GM23248 (cell line): ENCODE data around the gene ZBTB8A. TPM values are rescaled to one million over a fixed set of nuclear protein-coding genes. Genes with fewer than 3 reads are reported as not detected.
"Not testable (repeated sequence)": the region's sequence is repeated elsewhere in the genome, so short reads cannot be mapped to it uniquely, and the experiment has no call there.

Source experiments
- DNase-seq: peaks from one replicate; pipeline ENCODE4 v3.0.0-alpha.2; 2015
- H2AFZ ChIP-seq: fragments of 200-600 bp; sonication (generic); 2 replicates; pipeline ENCODE4 v1.6.1; 2016; ENCODE audit warnings: antibody characterized with exemption
- H3F3A ChIP-seq: fragments of 200-600 bp; sonication (generic); 2 replicates; pipeline ENCODE4 v1.6.1; 2016; ENCODE audit warnings: mild to moderate bottlenecking, antibody characterized with exemption, mixed run types; ENCODE audit not compliant: insufficient read depth
- H3K27ac ChIP-seq: fragments of 200-600 bp; sonication (generic); 2 replicates; pipeline ENCODE4 v1.5.1; 2016; ENCODE audit warnings: mild to moderate bottlenecking
- H3K27me3 ChIP-seq: fragments of 200-600 bp; sonication (generic); replicated peaks from 2 replicates; pipeline ENCODE4 v1.6.1; 2016; ENCODE audit warnings: mild to moderate bottlenecking; ENCODE audit not compliant: insufficient read depth
- H3K36me3 ChIP-seq: fragments of 200-600 bp; sonication (generic); 2 replicates; pipeline ENCODE4 v1.6.1; 2016; ENCODE audit warnings: low read depth, mild to moderate bottlenecking
- H3K4me1 ChIP-seq: fragments of 200-600 bp; sonication (generic); 2 replicates; pipeline ENCODE4 v1.6.1; 2016; ENCODE audit warnings: mild to moderate bottlenecking; ENCODE audit not compliant: insufficient read depth
- H3K4me2 ChIP-seq: fragments of 200-600 bp; sonication (generic); one replicate; pipeline ENCODE4 v1.6.1; 2016; ENCODE audit warnings: mild to moderate bottlenecking; ENCODE audit not compliant: unreplicated experiment
- H3K4me3 ChIP-seq: fragments of 200-600 bp; sonication (generic); 2 replicates; pipeline ENCODE4 v1.5.1; 2016; ENCODE audit warnings: mild to moderate bottlenecking
- H3K79me2 ChIP-seq: fragments of 200-600 bp; sonication (generic); 2 replicates; pipeline ENCODE4 v1.6.1; 2016; ENCODE audit warnings: mild to moderate bottlenecking; ENCODE audit not compliant: insufficient read depth
- H3K9ac ChIP-seq: fragments of 200-600 bp; sonication (generic); 2 replicates; pipeline ENCODE4 v1.6.1; 2016; ENCODE audit warnings: mild to moderate bottlenecking
- H3K9me2 ChIP-seq: fragments of 200-600 bp; sonication (generic); 2 replicates; pipeline ENCODE4 v1.6.1; 2016; ENCODE audit warnings: mixed run types, mild to moderate bottlenecking, moderate library complexity; ENCODE audit not compliant: insufficient read depth
- H3K9me3 ChIP-seq: fragments of 200-600 bp; sonication (generic); one replicate; pipeline ENCODE4 v1.6.1; 2017; ENCODE audit warnings: low read depth
- H4K20me1 ChIP-seq: fragments of 200-600 bp; sonication (generic); 2 replicates; pipeline ENCODE4 v1.6.0; 2016; ENCODE audit not compliant: insufficient read depth
- EZH2 ChIP-seq: fragments of 200-600 bp; sonication (generic); IDR thresholded peaks from 2 replicates; pipeline ENCODE4 v1.6.1; 2018; ENCODE audit warnings: antibody characterized with exemption, mild to moderate bottlenecking; ENCODE audit not compliant: insufficient read depth, poor library complexity, severe bottlenecking
- EZH2phosphoT487 ChIP-seq: fragments of 200-600 bp; sonication (generic); IDR thresholded peaks from 2 replicates; pipeline ENCODE4 v1.6.1; 2018; ENCODE audit warnings: antibody characterized with exemption, moderate library complexity, mild to moderate bottlenecking, low read depth; ENCODE audit not compliant: insufficient read depth
- WGBS, 2 experiments: methylation state at CpG; one replicate each; pipeline ENCODE4 v1.1.6; 2015 to 2017; ENCODE audit warnings: low lambda C conversion rate in 2 of 2, low coverage in 1 of 2; ENCODE audit errors: missing lambda C conversion rate in 2 of 2; 5-methylcytosine and 5-hydroxymethylcytosine counted together
- in situ Hi-C: fragments of 300-500 bp; cut with MboI; formaldehyde crosslinking; loops from 2 replicates; pipeline ENCODE4 v1.15.0; 2020
- polyA plus RNA-seq: library from polyadenylated mRNA; unstranded; fragments of >200 nt; fragmentation: Nextera tagmentation; extraction: Ambion mirVana; gene quantifications from 2 replicates; pipeline ENCODE4 v1.2.1, GENCODE V29; 2016
- total RNA-seq: library from RNA; depleted of rRNA; stranded (reverse); fragments of >200 nt; shearing (Covaris generic); gene quantifications from 2 replicates; pipeline ENCODE4 v1.2.3, GENCODE V29; 2014

The ZBTB8A gene
- total and polyA plus RNA-seq, 2 experiments from 2014 or later, result 5.6 to 8.5 TPM

DNA sequence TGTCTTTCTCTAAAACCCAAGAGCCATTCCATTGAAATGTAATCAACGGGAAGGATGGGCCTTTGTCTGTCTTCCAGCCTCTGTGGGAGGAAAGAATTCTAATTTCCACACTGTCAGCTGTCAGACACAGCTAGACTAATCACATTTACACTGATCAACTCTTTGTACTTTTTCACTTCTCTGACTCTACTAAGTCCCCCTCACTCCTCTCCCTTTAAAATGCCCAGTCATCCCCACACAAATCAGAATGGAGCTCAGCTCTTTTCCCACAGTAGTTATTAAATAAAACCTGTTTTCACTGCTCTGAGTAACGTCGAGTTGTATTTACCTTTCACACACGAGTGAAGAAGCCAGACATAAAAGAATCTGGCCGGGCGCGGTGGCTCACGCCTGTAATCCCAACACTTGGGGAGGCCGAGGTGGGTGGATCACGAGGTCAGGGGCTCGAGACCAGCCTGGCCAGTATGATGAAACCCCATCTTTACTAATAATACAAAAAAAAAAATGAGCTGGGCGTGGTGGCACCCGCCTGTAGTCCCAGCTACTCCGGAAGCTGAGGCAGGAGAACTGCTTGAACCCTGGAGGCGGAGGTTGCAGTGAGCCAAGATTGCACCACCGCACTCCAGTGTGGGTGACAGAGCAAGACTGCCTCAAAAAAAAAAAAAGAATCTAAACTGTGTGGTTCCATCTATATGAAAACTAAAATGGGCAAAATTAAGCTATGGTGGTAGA is 97.9 kb downstream of the ZBTB8A start:
- peaks cover 94% of the 10 kb centered on the region for H3K79me2 ChIP-seq
- no peak for DNase-seq
- 87 to 90% methylated on average over 16 of the region's 16 CpGs for WGBS, 2 experiments

DNA sequence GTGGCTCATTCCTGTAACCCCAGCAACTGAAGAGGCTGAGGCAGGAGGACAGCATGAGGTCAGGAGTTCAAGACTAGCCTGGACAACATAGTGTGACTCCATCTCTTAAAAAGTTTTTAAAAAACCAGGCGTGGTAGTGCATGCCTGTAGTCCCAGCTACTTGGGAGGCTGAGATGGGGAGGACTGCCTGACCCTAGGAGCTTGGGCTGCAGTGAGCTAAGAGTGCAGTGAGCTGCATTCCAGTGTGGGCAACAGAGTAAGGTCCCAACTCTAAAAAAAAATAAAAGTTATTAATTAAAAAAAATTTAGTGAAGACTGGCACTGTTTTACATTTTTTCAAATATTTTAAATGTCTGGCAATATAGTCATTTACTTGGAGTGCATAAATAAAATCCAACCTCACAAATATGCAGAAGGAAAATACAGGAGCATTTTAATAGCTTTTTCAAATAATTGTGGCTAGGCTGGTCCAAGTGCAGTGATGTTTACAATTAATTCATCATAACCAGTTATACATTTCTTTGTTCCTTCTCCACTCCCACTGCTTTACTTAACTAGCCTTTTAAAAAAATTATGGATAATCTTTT is 100.4 kb downstream of the ZBTB8A start:
- TF ChIP-seq EZH2phosphoT487 (no peak), EZH2 (no peak)
- no peaks in the 10 kb centered on the region for H4K20me1 ChIP-seq
- 85 to 100% methylated on average over 1 of the region's 1 CpG for WGBS, 2 experiments
- in situ Hi-C loops, result no loop called here
- H3K4me3 ChIP-seq, result no peak overlapping the region
- H3K4me1 ChIP-seq, result no peaks in the 10 kb centered on the region
- no peak overlapping the region for H3K4me2 ChIP-seq
- H3K27me3 ChIP-seq, result no peaks in the 10 kb centered on the region
- H3K9me3 ChIP-seq, result no peaks in the 10 kb centered on the region
- no peaks in the 10 kb centered on the region for H3K9me2 ChIP-seq
- H3K36me3 ChIP-seq, result no peaks in the 10 kb centered on the region
- H3K9ac ChIP-seq, result no peak overlapping the region
- H2AFZ ChIP-seq, result no peak overlapping the region
- H3K79me2 ChIP-seq, result peaks cover 97% of the 10 kb centered on the region
- peak; percentile 29 for DNase-seq
- H3F3A ChIP-seq, result no peaks in the 10 kb centered on the region
- peak overlapping the region; percentile 16; the same call in 1 of the 2 replicates for H3K27ac ChIP-seq

More for the DNA sequence above, 97.9 kb downstream of the ZBTB8A start:
- H3K4me3 ChIP-seq, result no peak overlapping the region
- H3K9me3 ChIP-seq, result no peaks in the 10 kb centered on the region
- no peak overlapping the region for H2AFZ ChIP-seq
- no peak overlapping the region for H3K27ac ChIP-seq
- TF ChIP-seq EZH2phosphoT487 (no peak), EZH2 (no peak)
- peaks cover 13% of the 10 kb centered on the region; the same call in 1 of the 2 replicates for H3K36me3 ChIP-seq
- no peaks in the 10 kb centered on the region for H3K4me1 ChIP-seq
- H3K4me2 ChIP-seq, result no peak overlapping the region
- no peaks in the 10 kb centered on the region for H3K27me3 ChIP-seq
- in situ Hi-C loops, result no loop called here
- no peaks in the 10 kb centered on the region for H3K9me2 ChIP-seq
- H4K20me1 ChIP-seq, result no peaks in the 10 kb centered on the region
- H3K9ac ChIP-seq, result no peak overlapping the region
- 0 out of 2 replicates have a peak, but pooled peaks cover 3% of the 10 kb centered on the region for H3F3A ChIP-seq

DNA sequence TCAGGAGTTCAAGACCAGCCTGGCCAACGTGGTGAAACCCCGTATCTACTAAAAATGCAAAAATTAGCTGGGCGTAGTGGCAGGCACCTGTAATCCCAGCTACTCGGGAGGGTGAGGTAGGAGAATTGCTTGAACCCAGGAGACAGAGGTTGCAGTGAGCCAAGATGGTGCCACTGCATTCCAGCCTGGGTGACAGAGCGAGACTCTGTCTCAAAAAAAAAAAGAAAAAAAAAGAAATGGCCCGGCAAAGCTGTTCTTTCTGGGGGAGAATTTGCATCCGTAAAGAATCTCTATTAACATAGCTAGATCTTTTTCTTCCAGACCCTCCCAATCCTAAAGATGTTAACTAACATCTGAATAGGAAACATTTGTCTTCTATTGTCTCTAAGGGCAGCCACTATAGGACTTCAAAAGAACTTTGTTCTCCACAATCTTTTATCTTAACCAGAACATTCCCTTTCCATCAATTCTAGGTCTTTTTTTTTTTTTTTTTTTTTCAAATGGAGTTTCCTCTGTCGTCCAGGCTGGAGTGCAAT is 103.1 kb downstream of the ZBTB8A start:
- H3K27me3 ChIP-seq, H3K9me3 ChIP-seq, H3F3A ChIP-seq, in situ Hi-C loops, H3K27ac ChIP-seq, H3K4me2 ChIP-seq, H3K9me2 ChIP-seq, H3K9ac ChIP-seq, H3K36me3 ChIP-seq, H2AFZ ChIP-seq, H3K4me1 ChIP-seq, DNase-seq, H4K20me1 ChIP-seq, H3K4me3 ChIP-seq: not testable (repeated sequence)
- peaks cover 95% of the 10 kb centered on the region for H3K79me2 ChIP-seq
- 78 to 79% methylated on average over 8 of the region's 8 CpGs for WGBS, 2 experiments

DNA sequence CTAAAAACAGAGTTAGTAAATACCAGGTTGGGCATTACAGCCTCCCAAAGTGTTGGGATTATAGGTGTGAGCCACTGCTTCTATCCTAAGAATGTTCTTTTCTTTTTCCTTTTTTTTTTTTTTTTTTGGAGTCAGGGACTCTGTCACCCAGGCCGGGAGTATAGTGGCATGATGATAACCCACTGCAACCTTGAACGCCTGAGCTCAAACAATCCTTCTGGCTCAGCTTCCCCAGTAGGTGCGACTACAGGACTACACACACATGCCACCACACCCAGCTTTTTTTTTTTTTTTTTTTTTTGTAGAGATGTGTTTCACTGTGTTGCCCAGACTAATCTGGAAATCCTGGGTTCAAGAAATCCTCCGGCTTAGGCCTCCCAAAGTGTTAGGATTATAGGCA is 105.2 kb downstream of the ZBTB8A start:
- H3K27ac ChIP-seq, result no peak overlapping the region
- no peaks in the 10 kb centered on the region for H3K9me3 ChIP-seq
- no peaks in the 10 kb centered on the region for H3K9me2 ChIP-seq
- H3K9ac ChIP-seq, result no peak overlapping the region
- TF ChIP-seq EZH2phosphoT487, result no peak
- no peak for TF ChIP-seq EZH2
- no peak overlapping the region for H3K4me2 ChIP-seq
- peaks cover 3% of the 10 kb centered on the region; the same call in 1 of the 2 replicates for H3K36me3 ChIP-seq
- H3K27me3 ChIP-seq, result no peaks in the 10 kb centered on the region
- 96 to 97% methylated on average over 3 to 4 of the region's 4 CpGs for WGBS, 2 experiments
- H4K20me1 ChIP-seq, result no peaks in the 10 kb centered on the region
- DNase-seq, result no peak
- no peak overlapping the region for H2AFZ ChIP-seq
- in situ Hi-C loops, result no loop called here
- no peak overlapping the region for H3K4me3 ChIP-seq
- H3F3A ChIP-seq, result peaks cover 7% of the 10 kb centered on the region; the same call in 1 of the 2 replicates
- H3K79me2 ChIP-seq, result peaks cover 96% of the 10 kb centered on the region
- peaks cover 4% of the 10 kb centered on the region; the same call in 1 of the 2 replicates for H3K4me1 ChIP-seq
